GM12873 (cell line): ENCODE measurements around the gene KCTD3.
A peak's percentile ranks its signal among the peaks of the same experiment; 100 is the strongest.

Experiments used
- CTCF ChIP-seq: IDR thresholded peaks from 2 replicates; pipeline ENCODE4 v1.5.1; 2012; ENCODE audit warnings: low read depth, mild to moderate bottlenecking, moderate library complexity, low read length, control low read depth; ENCODE audit not compliant: insufficient read depth; ENCODE audit errors: missing control alignments

KCTD3 gene

GRCh38 chr1:215526147-215526845, 40.8 kb upstream of the KCTD3 start:
- TF ChIP-seq CTCF: peak; percentile 49

GRCh38 chr1:215526846-215527151, 40.3 kb upstream of the KCTD3 start:
- TF ChIP-seq CTCF: no peak

GRCh38 chr1:215529111-215529510, 38.0 kb upstream of the KCTD3 start:
- TF ChIP-seq CTCF: no peak

- no peak for TF ChIP-seq CTCF
Measured at GRCh38 chr1:215529571-215529970, 37.5 kb upstream of the KCTD3 start.

GRCh38 chr1:215530401-215530984, 36.6 kb upstream of the KCTD3 start:
- no peak for TF ChIP-seq CTCF

GRCh38 chr1:215539803-215540570, 27.1 kb upstream of the KCTD3 start:
- TF ChIP-seq CTCF: no peak

- no peak for TF ChIP-seq CTCF
Measured at GRCh38 chr1:215542301-215542700, 24.8 kb upstream of the KCTD3 start.
